Measurements from ENCODE around the gene NTNG2. TPM values are rescaled to one million over a fixed set of nuclear protein-coding genes. Genes with fewer than 3 reads are reported as not detected.

The NTNG2 gene
- total and polyA plus RNA-seq, 2 of the 13 experiments (the other 11 are each of a cell fraction or from before 2014, with no cell fraction given): 0.02 to 0.36 TPM

- TF ChIP-seq ZBTB14 (CRISPR knock-in tag; IDR thresholded peaks at IDR 0.05) (no peak), YY1 (IDR thresholded peaks at IDR 0.05; ENCODE audit: insufficient read depth, insufficient replicate concordance, low read depth, low read length) (no peak), PBX2 (CRISPR knock-in tag; IDR thresholded peaks at IDR 0.05) (no peak), ZNF687 (CRISPR knock-in tag; IDR thresholded peaks at IDR 0.05) (peak; percentile 67), ZNF644 (CRISPR knock-in tag; IDR thresholded peaks at IDR 0.05; ENCODE audit: low read depth) (peak; percentile 75), ZNF563 (CRISPR knock-in tag; IDR thresholded peaks at IDR 0.05) (peak; percentile 98), CENPBD1 (CRISPR knock-in tag; IDR thresholded peaks at IDR 0.05; ENCODE audit: borderline replicate concordance, low read depth) (no peak), ZNF512 (CRISPR knock-in tag; IDR thresholded peaks at IDR 0.05) (no peak), ELK4 (CRISPR knock-in tag; IDR thresholded peaks at IDR 0.05; ENCODE audit: borderline replicate concordance) (peak; percentile 50; the same call in 1 of the 2 replicates), CAMTA2 (CRISPR knock-in tag; IDR thresholded peaks at IDR 0.05; ENCODE audit: borderline replicate concordance) (peak; percentile 77; the same call in 1 of the 2 replicates), GMEB1 (CRISPR knock-in tag; IDR thresholded peaks at IDR 0.05; ENCODE audit: borderline replicate concordance) (no peak), ZNF773 (CRISPR knock-in tag; IDR thresholded peaks at IDR 0.05; ENCODE audit: borderline replicate concordance) (peak; percentile 99), ZNF614 (CRISPR knock-in tag; IDR thresholded peaks at IDR 0.05; ENCODE audit: borderline replicate concordance) (peak; percentile 91; the same call in 1 of the 2 replicates), CREB1 (IDR thresholded peaks at IDR 0.05) (no peak), CREB1 (CRISPR knock-in tag; IDR thresholded peaks at IDR 0.05) (no peak), TBL1XR1 (IDR thresholded peaks at IDR 0.05; ENCODE audit: borderline replicate concordance, low read length, partially characterized antibody) (no peak), ZSCAN25 (CRISPR knock-in tag; IDR thresholded peaks at IDR 0.05) (peak; percentile 83; the same call in 1 of the 2 replicates)
These were observed 47.7 kb upstream of the NTNG2 start (continued) for GRCh38 chr9:132114102-132114707.

All from HepG2 (cell line).